ENCODE measurements around the gene PRR22.
A peak's percentile ranks its signal among the peaks of the same experiment; 100 is the strongest.

PRR22 gene

DNA sequence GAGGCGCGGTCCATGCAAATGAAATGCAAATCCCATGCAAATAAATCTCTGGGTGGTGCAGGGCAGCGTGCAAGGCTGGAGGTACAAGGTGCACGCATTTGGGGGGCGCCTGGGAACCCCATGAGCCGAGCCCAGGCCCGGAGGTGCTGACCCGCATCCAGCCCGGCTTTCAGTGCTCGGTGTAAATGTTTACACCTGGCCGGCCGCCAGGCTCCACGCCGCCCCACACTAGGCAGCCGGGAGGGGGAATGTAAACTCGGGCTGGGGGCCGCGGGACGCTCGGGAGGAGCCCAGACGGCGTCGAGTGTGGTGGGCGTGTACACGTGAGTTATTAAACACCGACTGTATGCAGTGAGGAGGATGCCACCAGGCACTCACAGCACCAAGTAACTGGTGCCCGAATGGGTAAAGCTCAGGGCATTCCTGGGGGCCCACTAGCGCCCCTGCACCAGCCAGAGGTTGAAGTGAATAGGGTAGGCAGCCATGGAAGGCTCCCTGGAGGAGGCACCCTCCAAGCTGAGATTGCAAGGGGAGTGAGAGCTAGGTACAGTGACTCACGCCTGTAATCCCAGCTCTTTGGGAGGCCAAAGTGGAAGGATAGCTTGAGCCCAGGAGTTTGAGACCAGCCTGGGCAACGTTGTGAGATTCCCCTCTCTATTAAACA lies 37.8 kb upstream of the PRR22 start:
- Mint-ChIP-seq H3K27ac (no peak overlapping the region), H3K4me1 (ENCODE audit: low read depth) (peaks cover 8% of the 10 kb centered on the region), H3K9me3 (no peaks in the 10 kb centered on the region), H3K36me3 (ENCODE audit: low read depth) (no peaks in the 10 kb centered on the region), H3K27me3 (peaks cover 3% of the 10 kb centered on the region), H3K4me3 (no peak overlapping the region)

- Mint-ChIP-seq H3K27ac (no peak overlapping the region), H3K27me3 (peaks cover 5% of the 10 kb centered on the region), H3K4me3 (no peak overlapping the region), H3K4me1 (ENCODE audit: low read depth) (peaks cover 2% of the 10 kb centered on the region), H3K36me3 (ENCODE audit: low read depth) (no peaks in the 10 kb centered on the region), H3K9me3 (no peaks in the 10 kb centered on the region)
These were observed 37.1 kb upstream of the PRR22 start for GRCh38 chr19:5821521-5822180.

GRCh38 chr19:5820785-5821184 lies 36.2 kb upstream of the PRR22 start:
- H3K27me3 Mint-ChIP-seq = peaks cover 8% of the 10 kb centered on the region
- H3K4me1 Mint-ChIP-seq (ENCODE audit: low read depth) = no peaks in the 10 kb centered on the region
- no peaks in the 10 kb centered on the region for H3K9me3 Mint-ChIP-seq
- no peaks in the 10 kb centered on the region for H3K36me3 Mint-ChIP-seq (ENCODE audit: low read depth)
- no peak overlapping the region for H3K4me3 Mint-ChIP-seq
- H3K27ac Mint-ChIP-seq = no peak overlapping the region

- H3K4me1 Mint-ChIP-seq (ENCODE audit: low read depth) = no peaks in the 10 kb centered on the region
- H3K27me3 Mint-ChIP-seq = peaks cover 8% of the 10 kb centered on the region
- H3K36me3 Mint-ChIP-seq (ENCODE audit: low read depth) = no peaks in the 10 kb centered on the region
- H3K4me3 Mint-ChIP-seq = no peak overlapping the region
- no peaks in the 10 kb centered on the region for H3K9me3 Mint-ChIP-seq
- H3K27ac Mint-ChIP-seq = no peak overlapping the region
These were observed 34.0 kb upstream of the PRR22 start for GRCh38 chr19:5818594-5818993.

DNA sequence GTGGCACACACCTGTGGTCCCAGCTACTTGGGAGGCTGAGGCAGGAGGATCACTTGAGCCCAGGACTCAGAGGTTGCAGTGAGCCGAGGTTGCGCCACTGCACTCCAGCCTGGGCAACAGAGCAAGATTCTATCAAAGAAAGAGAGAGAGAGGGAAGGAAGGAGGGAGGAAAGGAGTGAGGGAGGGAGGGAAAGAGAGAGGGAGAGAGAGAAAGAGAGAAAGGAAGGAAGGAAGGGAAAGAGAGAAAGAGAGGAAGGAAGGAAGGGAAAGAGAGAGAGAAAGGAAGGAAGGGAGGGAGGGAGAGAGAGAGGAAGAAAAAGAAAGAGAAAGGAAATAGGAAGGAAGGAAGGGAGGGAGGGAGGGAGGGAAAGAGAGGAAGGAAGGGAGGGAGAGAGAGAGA lies 32.7 kb upstream of the PRR22 start:
- Mint-ChIP-seq H3K4me1 (ENCODE audit: low read depth) (no peaks in the 10 kb centered on the region), H3K9me3 (no peaks in the 10 kb centered on the region), H3K27me3 (peaks cover 8% of the 10 kb centered on the region), H3K36me3 (ENCODE audit: low read depth) (no peaks in the 10 kb centered on the region), H3K27ac (no peak overlapping the region), H3K4me3 (no peak overlapping the region)

DNA sequence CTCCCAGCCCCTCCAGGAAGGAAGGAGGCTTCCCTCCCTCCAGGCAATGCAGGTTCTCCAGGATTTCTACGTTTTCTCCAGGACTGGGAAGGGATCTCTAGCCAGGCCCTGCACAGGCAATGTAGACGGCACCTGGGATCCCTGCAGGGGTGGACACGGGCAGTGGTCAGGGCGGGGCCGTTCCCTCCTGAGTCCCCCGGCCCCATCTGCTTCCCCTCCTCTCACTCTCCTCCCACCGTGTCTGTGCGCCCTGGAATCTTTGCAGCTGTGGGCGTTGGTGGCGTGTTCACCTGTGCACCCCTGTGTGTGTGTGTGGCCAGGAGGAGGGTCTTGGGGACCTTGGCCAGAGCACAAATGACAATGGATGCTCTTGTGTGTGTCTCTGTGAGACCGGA lies 30.3 kb upstream of the PRR22 start:
- H3K9me3 Mint-ChIP-seq = no peaks in the 10 kb centered on the region
- no peak overlapping the region for H3K4me3 Mint-ChIP-seq
- no peak overlapping the region for H3K27ac Mint-ChIP-seq
- peaks cover 8% of the 10 kb centered on the region for H3K27me3 Mint-ChIP-seq
- no peaks in the 10 kb centered on the region for H3K36me3 Mint-ChIP-seq (ENCODE audit: low read depth)
- H3K4me1 Mint-ChIP-seq (ENCODE audit: low read depth) = no peaks in the 10 kb centered on the region

- Mint-ChIP-seq H3K9me3 (no peaks in the 10 kb centered on the region), H3K4me1 (ENCODE audit: low read depth) (no peaks in the 10 kb centered on the region), H3K27ac (no peak overlapping the region), H3K27me3 (peaks cover 8% of the 10 kb centered on the region), H3K36me3 (ENCODE audit: low read depth) (no peaks in the 10 kb centered on the region), H3K4me3 (no peak overlapping the region)
These were observed 29.7 kb upstream of the PRR22 start for GRCh38 chr19:5814123-5814851.

- no peaks in the 10 kb centered on the region for H3K36me3 Mint-ChIP-seq (ENCODE audit: low read depth)
- H3K9me3 Mint-ChIP-seq = no peaks in the 10 kb centered on the region
- no peaks in the 10 kb centered on the region for H3K4me1 Mint-ChIP-seq (ENCODE audit: low read depth)
- H3K27me3 Mint-ChIP-seq = no peaks in the 10 kb centered on the region
- H3K4me3 Mint-ChIP-seq = no peak overlapping the region
- no peak overlapping the region for H3K27ac Mint-ChIP-seq
These were observed 26.6 kb upstream of the PRR22 start for GRCh38 chr19:5811117-5811516.

GRCh38 chr19:5809469-5809868 lies 24.9 kb upstream of the PRR22 start:
- no peak overlapping the region for H3K27ac Mint-ChIP-seq
- no peaks in the 10 kb centered on the region for H3K36me3 Mint-ChIP-seq (ENCODE audit: low read depth)
- peaks cover 2% of the 10 kb centered on the region for H3K4me1 Mint-ChIP-seq (ENCODE audit: low read depth)
- no peak overlapping the region for H3K4me3 Mint-ChIP-seq
- H3K9me3 Mint-ChIP-seq = no peaks in the 10 kb centered on the region
- no peaks in the 10 kb centered on the region for H3K27me3 Mint-ChIP-seq

DNA sequence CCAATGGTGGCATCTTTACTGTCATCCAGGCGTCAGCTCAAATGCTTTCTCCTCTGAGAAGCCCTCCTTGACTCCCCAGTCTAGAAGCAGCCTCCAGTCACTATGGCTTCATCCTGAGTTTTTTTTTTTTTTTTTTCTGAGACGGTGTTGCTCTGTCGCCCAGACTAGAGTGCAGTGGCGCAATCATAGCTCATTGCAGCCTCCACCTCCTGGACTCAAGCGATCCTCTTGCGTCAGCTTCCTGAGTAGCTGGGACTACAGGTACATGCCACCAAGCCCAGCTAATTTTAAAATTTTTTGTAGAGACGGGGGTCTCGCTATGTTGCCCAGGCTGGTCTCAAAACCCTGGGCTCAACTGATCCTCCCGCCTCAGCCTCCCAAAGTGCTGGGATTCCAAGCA lies 24.5 kb upstream of the PRR22 start:
- no peak overlapping the region for H3K27ac Mint-ChIP-seq
- H3K4me1 Mint-ChIP-seq (ENCODE audit: low read depth) = peaks cover 6% of the 10 kb centered on the region

GRCh38 chr19:5808120-5808816 lies 23.7 kb upstream of the PRR22 start:
- Mint-ChIP-seq H3K4me1 (ENCODE audit: low read depth) (peaks cover 14% of the 10 kb centered on the region), H3K9me3 (no peaks in the 10 kb centered on the region), H3K4me3 (no peak overlapping the region), H3K27me3 (peaks cover 4% of the 10 kb centered on the region), H3K36me3 (ENCODE audit: low read depth) (no peaks in the 10 kb centered on the region), H3K27ac (no peak overlapping the region)

More for the DNA sequence above, 24.5 kb upstream of the PRR22 start:
- no peaks in the 10 kb centered on the region for H3K36me3 Mint-ChIP-seq (ENCODE audit: low read depth)
- H3K9me3 Mint-ChIP-seq = no peaks in the 10 kb centered on the region
- H3K4me3 Mint-ChIP-seq = no peak overlapping the region
- peaks cover 4% of the 10 kb centered on the region for H3K27me3 Mint-ChIP-seq

DNA sequence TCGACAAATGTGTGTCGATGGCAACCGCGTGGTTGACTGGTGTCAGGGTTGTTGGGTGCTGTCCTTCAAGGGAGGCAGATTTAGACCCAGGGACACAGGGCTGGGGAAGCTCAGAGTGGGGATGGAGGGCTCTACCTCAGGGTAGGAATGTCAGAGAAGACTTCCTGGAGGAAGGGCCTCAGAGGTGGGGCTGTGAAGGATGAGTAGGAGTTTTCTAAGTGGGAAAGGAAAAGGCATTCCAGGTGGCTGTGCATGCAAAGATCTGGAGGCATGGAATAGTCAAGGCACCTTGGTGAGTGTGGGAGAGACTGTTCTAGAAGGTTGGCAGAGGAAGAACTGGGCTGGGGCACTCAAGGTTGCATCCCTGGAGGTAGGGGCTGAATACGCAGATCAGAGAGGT lies 22.4 kb upstream of the PRR22 start:
- H3K36me3 Mint-ChIP-seq (ENCODE audit: low read depth) = no peaks in the 10 kb centered on the region
- H3K4me3 Mint-ChIP-seq = peak overlapping the region; percentile 5
- peaks cover 24% of the 10 kb centered on the region for H3K4me1 Mint-ChIP-seq (ENCODE audit: low read depth)
- no peaks in the 10 kb centered on the region for H3K9me3 Mint-ChIP-seq
- H3K27ac Mint-ChIP-seq = no peak overlapping the region
- peaks cover 7% of the 10 kb centered on the region for H3K27me3 Mint-ChIP-seq

DNA sequence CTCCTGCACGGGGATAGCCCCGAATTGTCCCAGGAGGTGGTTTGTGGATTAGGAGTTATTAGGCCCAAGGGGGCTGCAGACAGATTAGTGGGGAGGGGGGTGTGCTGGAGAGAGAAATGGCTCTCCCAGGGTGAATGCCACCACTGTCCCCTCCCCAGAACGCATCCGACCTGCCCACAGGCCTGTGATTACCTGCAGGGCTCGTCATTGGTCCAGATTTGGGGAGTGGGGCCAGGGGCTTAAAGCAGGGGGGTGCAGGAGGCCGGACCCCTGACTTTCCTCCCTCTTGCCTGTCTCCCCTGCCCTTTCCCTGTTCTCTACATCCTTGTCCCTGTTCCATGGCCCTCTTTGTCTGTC lies 21.6 kb upstream of the PRR22 start:
- Mint-ChIP-seq H3K9me3 (no peaks in the 10 kb centered on the region), H3K27me3 (peaks cover 10% of the 10 kb centered on the region), H3K36me3 (ENCODE audit: low read depth) (no peaks in the 10 kb centered on the region), H3K4me1 (ENCODE audit: low read depth) (peaks cover 26% of the 10 kb centered on the region), H3K27ac (no peak overlapping the region), H3K4me3 (no peak overlapping the region)

DNA sequence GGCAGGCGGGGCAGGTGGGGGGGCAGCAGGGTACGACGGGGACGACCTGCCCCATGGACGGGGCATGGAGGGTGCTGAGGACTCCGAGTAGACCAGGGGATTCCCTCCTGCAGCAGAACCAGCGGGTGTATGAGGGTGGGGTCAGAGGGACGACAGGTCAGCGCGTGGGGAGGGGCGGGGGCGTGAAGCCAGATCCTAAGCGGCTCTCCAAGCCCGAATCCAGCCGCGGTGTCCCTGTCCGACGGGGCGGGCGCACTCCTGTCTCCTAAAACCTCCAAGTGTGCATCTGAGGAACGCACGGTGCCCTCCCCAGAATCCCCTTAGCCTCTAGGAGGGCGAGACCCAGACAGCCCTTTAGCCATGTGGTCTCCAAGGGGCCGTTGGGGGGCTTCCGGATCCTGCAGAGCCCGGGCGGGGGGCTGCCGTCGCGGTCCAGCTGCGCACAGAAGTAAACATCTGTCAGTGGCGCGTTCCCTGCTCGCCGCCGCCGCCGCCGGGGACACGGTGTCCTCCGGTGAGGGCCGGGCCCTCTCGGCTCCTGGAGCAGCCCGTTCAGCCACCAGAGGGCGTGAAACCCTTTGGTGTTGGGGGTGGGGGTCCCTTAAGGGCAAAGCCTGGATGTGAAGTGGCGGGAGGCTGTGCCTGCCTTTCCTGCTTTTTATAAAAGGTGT lies 21.1 kb upstream of the PRR22 start:
- no peak overlapping the region for H3K4me3 Mint-ChIP-seq
- peaks cover 15% of the 10 kb centered on the region for H3K27me3 Mint-ChIP-seq
- no peaks in the 10 kb centered on the region for H3K9me3 Mint-ChIP-seq
- no peak overlapping the region for H3K27ac Mint-ChIP-seq
- H3K4me1 Mint-ChIP-seq (ENCODE audit: low read depth) = peaks cover 26% of the 10 kb centered on the region
- H3K36me3 Mint-ChIP-seq (ENCODE audit: low read depth) = no peaks in the 10 kb centered on the region
